HG02623 (cell line): ENCODE measurements around the gene TMEFF2.

ENCODE experiments used
- ATAC-seq: cut with Tn5 transposase; IDR thresholded peaks from one replicate; pipeline ENCODE4 v1.9.1; 2021; ENCODE audit warnings: moderate library complexity; ENCODE audit not compliant: unreplicated experiment

The TMEFF2 gene

GRCh38 chr2:191912764-191913163 lies 282.0 kb downstream of the TMEFF2 start:
- ATAC-seq, result no peak

DNA sequence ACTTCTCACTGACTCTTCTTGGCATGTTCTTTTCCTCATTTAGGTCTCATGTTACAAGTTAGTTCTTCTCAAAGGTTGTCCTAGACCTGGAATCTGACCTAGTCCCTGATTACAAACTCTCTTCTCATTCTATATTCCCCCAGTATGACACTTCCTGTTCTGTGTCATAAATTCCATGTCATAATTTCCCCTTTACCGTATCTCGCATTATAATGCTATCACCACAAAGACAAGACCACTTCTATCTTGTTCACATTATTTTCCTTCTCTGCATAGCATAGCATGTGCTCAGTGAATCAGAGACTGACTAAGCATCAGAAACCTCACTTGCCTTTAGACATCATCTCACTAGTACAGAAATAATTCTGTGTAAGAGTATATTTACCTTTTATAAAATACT lies 284.2 kb downstream of the TMEFF2 start:
- no peak for ATAC-seq

DNA sequence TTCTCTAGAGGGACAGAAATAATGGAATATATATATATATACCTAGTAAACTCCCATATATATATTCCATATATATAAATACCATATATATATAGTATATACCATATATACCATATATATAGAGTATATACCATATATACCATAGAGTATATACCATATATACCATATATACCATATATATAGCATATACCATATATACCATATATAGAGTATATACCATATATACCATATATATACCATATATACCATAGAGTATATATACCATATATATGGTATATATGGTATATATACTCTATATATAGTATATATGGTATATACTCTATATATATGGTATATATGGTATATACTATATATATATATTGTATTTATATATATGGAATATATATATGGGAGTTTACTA lies 285.9 kb downstream of the TMEFF2 start:
- ATAC-seq, result no peak

GRCh38 chr2:191907545-191907944 lies 287.2 kb downstream of the TMEFF2 start:
- no peak for ATAC-seq

DNA sequence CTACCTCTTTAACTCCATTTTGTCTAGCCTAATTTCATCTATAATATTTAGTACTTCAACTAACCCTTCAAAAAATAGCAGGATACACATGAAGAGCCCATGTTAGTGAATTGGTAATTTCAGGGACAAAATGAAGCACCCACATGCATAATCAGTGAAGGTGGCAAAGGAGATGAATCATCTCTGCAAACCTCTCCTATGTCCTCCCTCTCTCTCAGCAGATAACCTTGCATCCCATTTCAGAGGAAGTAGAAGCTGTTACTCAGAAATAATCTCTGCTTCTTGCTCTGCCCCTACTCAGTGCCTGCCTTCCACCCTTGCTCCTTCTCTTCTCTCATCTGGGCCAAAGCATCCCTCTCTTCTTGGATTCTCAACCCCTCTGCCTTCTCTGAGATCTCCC lies 287.6 kb downstream of the TMEFF2 start:
- ATAC-seq, result no peak

DNA sequence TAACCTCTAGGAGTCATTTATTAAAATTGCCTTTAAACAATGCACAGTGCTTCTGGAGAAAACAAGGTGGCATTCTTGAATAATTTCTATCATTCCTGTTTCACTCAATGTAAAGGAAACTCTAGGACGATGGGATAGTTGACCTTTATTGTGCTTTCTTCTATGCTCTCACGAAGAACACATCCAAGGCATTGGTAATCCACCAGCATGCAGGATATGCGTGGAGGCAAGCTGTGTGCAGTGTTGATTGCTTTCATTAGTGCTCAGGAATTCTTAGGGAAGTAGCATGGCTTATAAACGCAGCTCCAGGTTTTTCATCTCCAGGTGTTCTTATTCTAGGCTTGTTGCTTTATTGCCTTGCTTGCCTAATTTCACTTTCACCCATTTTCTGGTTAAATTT lies 289.4 kb downstream of the TMEFF2 start:
- no peak for ATAC-seq

DNA sequence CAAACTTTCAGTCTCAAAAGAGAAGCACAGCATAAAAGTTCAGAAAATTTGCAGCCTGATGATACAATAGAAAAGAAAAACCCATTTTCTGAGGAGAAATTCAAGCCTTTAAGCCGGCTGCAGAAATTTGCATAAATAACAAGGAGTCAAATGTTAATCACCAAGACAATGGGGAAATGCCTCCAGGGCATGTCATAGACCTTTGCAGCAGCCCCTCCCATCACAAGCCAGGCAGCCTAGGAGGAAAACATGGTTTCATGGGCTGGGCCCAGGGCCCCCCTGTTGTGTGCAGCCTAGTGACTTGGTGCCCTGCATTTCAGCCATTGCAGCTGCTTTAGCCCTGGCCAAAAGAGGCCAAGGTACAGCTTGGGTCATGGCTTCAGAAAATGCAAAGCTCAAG lies 293.7 kb downstream of the TMEFF2 start:
- no peak for ATAC-seq

DNA sequence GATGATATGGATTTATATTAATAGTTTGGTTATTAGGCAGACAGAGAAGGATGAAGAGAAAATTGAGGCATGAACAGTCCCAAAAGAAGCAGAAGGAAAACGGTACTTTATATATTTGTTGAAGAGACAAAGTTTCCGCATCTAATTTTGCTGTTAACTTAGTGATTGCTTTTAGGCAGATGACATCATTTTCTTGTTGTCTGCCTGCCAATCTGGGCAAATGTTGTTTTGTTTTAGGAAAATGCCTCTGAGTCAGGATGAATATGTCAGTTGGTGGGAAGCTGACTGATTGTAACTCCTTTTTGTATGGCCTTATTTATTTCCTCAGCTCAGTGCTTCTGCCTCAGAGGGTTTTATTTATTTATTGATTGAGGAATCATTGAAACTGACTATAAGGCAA lies 295.3 kb downstream of the TMEFF2 start:
- no peak for ATAC-seq
